GM12878 (cell line): ENCODE data around the gene CACNA1D. TPM values are rescaled to one million over a fixed set of nuclear protein-coding genes. Genes with fewer than 3 reads are reported as not detected.

Experiments
- ATAC-seq: fragments of 200-7000 bp; cut with Tn5 transposase; 3 replicates; pipeline ENCODE4 v1.9.1; 2020; ENCODE audit warnings: mild to moderate bottlenecking, moderate library complexity
- BruUV-seq: library from RNA; stranded (reverse); fragments of 400-500 nt; replicated peaks from 2 replicates; lab custom pipeline; 2021; lab: Mats Ljungman, UMichigan
- CTCF ChIA-PET: fragments of 300-600 bp; sonication (Branson Sonifier 250); formaldehyde crosslinking; extraction: SDS; loops from one replicate; lab custom pipeline; 2021; ENCODE audit warnings: inconsistent platforms; lab: Yijun Ruan, JAX
- POLR2A ChIA-PET: fragments of 350-600 bp; formaldehyde crosslinking; extraction: SDS; loops from one replicate; lab custom pipeline; 2021; ENCODE audit warnings: inconsistent platforms; lab: Charles Lee
- RAD21 ChIA-PET: fragments of 300-600 bp; sonication (Branson Sonifier 250); formaldehyde crosslinking; loops from one replicate; lab custom pipeline; 2023; ENCODE audit warnings: antibody characterized with exemption; ENCODE audit not compliant: unreplicated experiment; lab: Charles Lee
- SMC1A ChIA-PET: fragments of 300-600 bp; sonication (Branson Sonifier 250); formaldehyde crosslinking; loops from one replicate; lab custom pipeline; 2023; ENCODE audit not compliant: unreplicated experiment, uncharacterized antibody; lab: Charles Lee
- DNase-seq: peaks from one replicate; pipeline ENCODE4 v3.0.0-alpha.2; 2011; ENCODE audit warnings: low read depth, low spot score
- FAIRE-seq: peaks from 3 replicates; lab custom pipeline; 2011; peaks lifted over from hg19 to GRCh38; lab: Jason Lieb, UNC
- H2AFZ ChIP-seq: 2 replicates; pipeline ENCODE4 v1.6.0; 2011; ENCODE audit warnings: low read depth, low read length, control low read depth; ENCODE audit not compliant: control insufficient read depth
- H3K27ac ChIP-seq: 2 replicates; pipeline ENCODE4 v1.5.1; 2011; ENCODE audit warnings: control low read depth; ENCODE audit not compliant: control insufficient read depth, insufficient read depth
- H3K27me3 ChIP-seq, 2 experiments: replicated peaks in 1 of 2; 2 replicates each; pipeline versions ENCODE4 v1.6.0 to v1.6.1; 2011; ENCODE audit warnings: low read length in 1 of 2; ENCODE audit not compliant: control insufficient read depth in 2 of 2, insufficient read depth in 2 of 2
- H3K36me3 ChIP-seq, 2 experiments: 2 replicates each; pipeline ENCODE4 v1.5.1; 2011; ENCODE audit warnings: low read length in 1 of 2; ENCODE audit not compliant: control insufficient read depth in 2 of 2, insufficient read depth in 2 of 2
- H3K4me1 ChIP-seq: 2 replicates; pipeline ENCODE4 v1.6.1; 2011; ENCODE audit warnings: mild to moderate bottlenecking, low read length, moderate library complexity, mixed read lengths; ENCODE audit not compliant: control insufficient read depth, insufficient read depth
- H3K4me2 ChIP-seq: 2 replicates; pipeline ENCODE4 v1.6.0; 2011; ENCODE audit warnings: control low read depth; ENCODE audit not compliant: control insufficient read depth, insufficient read depth
- H3K4me3 ChIP-seq: fragments of 200-600 bp; sonication (generic); 2 replicates; pipeline ENCODE4 v1.5.1; 2016
- H3K79me2 ChIP-seq: 2 replicates; pipeline ENCODE4 v1.6.0; 2011; ENCODE audit warnings: low read length; ENCODE audit not compliant: control insufficient read depth, insufficient read depth
- H3K9ac ChIP-seq: 2 replicates; pipeline ENCODE4 v1.8.0; 2011; ENCODE audit warnings: low read length, control low read depth, mixed read lengths; ENCODE audit not compliant: control insufficient read depth, insufficient read depth
- H3K9me3 ChIP-seq: replicated peaks from 3 replicates; pipeline ENCODE4 v1.5.1; 2011; ENCODE audit warnings: mild to moderate bottlenecking, low read length; ENCODE audit not compliant: control insufficient read depth, insufficient read depth
- H4K20me1 ChIP-seq: 2 replicates; pipeline ENCODE4 v1.6.0; 2011; ENCODE audit not compliant: control insufficient read depth, insufficient read depth
- BMI1 ChIP-seq: fragments of 450-650 bp; IDR thresholded peaks from 2 replicates; pipeline ENCODE4 v1.6.1; 2016; ENCODE audit warnings: mild to moderate bottlenecking, moderate library complexity, borderline replicate concordance
- CREM ChIP-seq: IDR thresholded peaks from 2 replicates; pipeline ENCODE4 v1.6.1; 2014; ENCODE audit warnings: antibody characterized with exemption, low read depth
- CUX1 ChIP-seq: IDR thresholded peaks from 2 replicates; pipeline ENCODE4 v1.6.1; 2012; ENCODE audit warnings: improper control_type of control experiment, low read depth, low read length; ENCODE audit not compliant: insufficient replicate concordance
- EP300 ChIP-seq, 2 experiments: fragments of 150-350 bp in 1 of 2; IDR thresholded peaks; 2 replicates each; pipeline ENCODE4 v1.6.1; 2011 to 2012; ENCODE audit warnings: low read depth in 2 of 2, low read length in 2 of 2, borderline replicate concordance in 1 of 2, improper control_type of control experiment in 1 of 2, inconsistent platforms in 1 of 2; ENCODE audit not compliant: control insufficient read depth in 1 of 2
- IKZF2 ChIP-seq, 2 experiments: fragments of 450-650 bp; IDR thresholded peaks; 2 replicates each; pipeline ENCODE4 v1.6.1; 2017; ENCODE audit warnings: mild to moderate bottlenecking in 2 of 2, moderate library complexity in 2 of 2
- MEF2B ChIP-seq: fragments of 450-650 bp; IDR thresholded peaks from 2 replicates; pipeline ENCODE4 v1.6.1; 2018; ENCODE audit warnings: mild to moderate bottlenecking, moderate library complexity; ENCODE audit not compliant: partially characterized antibody, poor library complexity, severe bottlenecking
- NFYB ChIP-seq: IDR thresholded peaks from 2 replicates; pipeline ENCODE4 v1.6.1; 2011; ENCODE audit warnings: low read depth, mild to moderate bottlenecking, low read length, improper control_type of control experiment, moderate library complexity; ENCODE audit not compliant: insufficient read depth
- NR2C1 ChIP-seq: fragments of 450-650 bp; IDR thresholded peaks from 2 replicates; pipeline ENCODE4 v1.6.1; 2017; ENCODE audit warnings: antibody characterized with exemption, mild to moderate bottlenecking, moderate library complexity
- NRF1 ChIP-seq: conservative IDR thresholded peaks from 2 replicates; pipeline ENCODE4 v1.6.1; 2011; ENCODE audit warnings: mild to moderate bottlenecking, low read depth, low read length, improper control_type of control experiment
- PML ChIP-seq: IDR thresholded peaks from 2 replicates; pipeline ENCODE4 v1.6.1; 2012; ENCODE audit warnings: low read length, inconsistent platforms
- POLR2A ChIP-seq: IDR thresholded peaks from 2 replicates; pipeline ENCODE4 v1.6.1; 2011; ENCODE audit warnings: low read depth, mild to moderate bottlenecking, low read length
- RAD51 ChIP-seq: fragments of 450-650 bp; IDR thresholded peaks from 2 replicates; pipeline ENCODE4 v1.6.1; 2016; ENCODE audit warnings: moderate library complexity, mild to moderate bottlenecking, inconsistent platforms
- WGBS: methylation state at CpG from one replicate; pipeline ENCODE4 v1.1.6; 2016; ENCODE audit warnings: low lambda C conversion rate; ENCODE audit not compliant: insufficient replicate concordance, insufficient coverage; ENCODE audit errors: missing lambda C conversion rate; 5-methylcytosine and 5-hydroxymethylcytosine counted together
- in situ Hi-C: fragments of 300-500 bp; cut with MboI; formaldehyde crosslinking; loops from 9 replicates; pipeline ENCODE4 v1.14.3; 2018; ENCODE audit warnings: mixed read lengths
- intact Hi-C: fragments of 100-400 bp; cut with micrococcal nuclease; formaldehyde crosslinking; loops from one replicate; pipeline ENCODE4 v1.14.2; 2022; ENCODE audit not compliant: unreplicated experiment
- polyA plus RNA-seq, 11 experiments: library from polyadenylated mRNA; depleted of rRNA in 4 of 11; unstranded in 6 of 11; stranded (reverse) in 5 of 11; fragments of >200 nt; fragmentation: Nextera tagmentation in 4 of 11; fragmentation: Illumina TruSeq in 1 of 11; extraction: Ambion mirVana in 4 of 11; extraction: Trizol in 1 of 11; gene quantifications; 1 replicate in 1 of 11; 2 replicates in 10 of 11; pipeline versions ENCODE4 v1.2.1 to v1.2.3, GENCODE V29; 2011 to 2016; ENCODE audit warnings: inconsistent platforms in 2 of 11, missing spikeins in 2 of 11, low read depth in 1 of 11
- total RNA-seq, 4 experiments: library from RNA; depleted of rRNA in 3 of 4; stranded (reverse); fragments of >200 nt in 3 of 4; fragmentation: Illumina TruSeq in 1 of 4; extraction: Trizol in 1 of 4; gene quantifications; 2 replicates each; pipeline versions ENCODE4 v1.2.1 to v1.2.3, GENCODE V29; 2013 to 2021
- TF ChIP-seq, protein P1 (sequence below): fragments of 450-650 bp; formaldehyde crosslinking; IDR thresholded peaks from 2 replicates; pipeline ENCODE4 v1.4.0; 2022; ENCODE audit warnings: mild to moderate bottlenecking, moderate library complexity

CACNA1D gene
- total and polyA plus RNA-seq, 10 of the 15 experiments (the other 5 are each of a cell fraction or from before 2014, with no cell fraction given): 0.21 to 24.4 (median 1.6) TPM

DNA sequence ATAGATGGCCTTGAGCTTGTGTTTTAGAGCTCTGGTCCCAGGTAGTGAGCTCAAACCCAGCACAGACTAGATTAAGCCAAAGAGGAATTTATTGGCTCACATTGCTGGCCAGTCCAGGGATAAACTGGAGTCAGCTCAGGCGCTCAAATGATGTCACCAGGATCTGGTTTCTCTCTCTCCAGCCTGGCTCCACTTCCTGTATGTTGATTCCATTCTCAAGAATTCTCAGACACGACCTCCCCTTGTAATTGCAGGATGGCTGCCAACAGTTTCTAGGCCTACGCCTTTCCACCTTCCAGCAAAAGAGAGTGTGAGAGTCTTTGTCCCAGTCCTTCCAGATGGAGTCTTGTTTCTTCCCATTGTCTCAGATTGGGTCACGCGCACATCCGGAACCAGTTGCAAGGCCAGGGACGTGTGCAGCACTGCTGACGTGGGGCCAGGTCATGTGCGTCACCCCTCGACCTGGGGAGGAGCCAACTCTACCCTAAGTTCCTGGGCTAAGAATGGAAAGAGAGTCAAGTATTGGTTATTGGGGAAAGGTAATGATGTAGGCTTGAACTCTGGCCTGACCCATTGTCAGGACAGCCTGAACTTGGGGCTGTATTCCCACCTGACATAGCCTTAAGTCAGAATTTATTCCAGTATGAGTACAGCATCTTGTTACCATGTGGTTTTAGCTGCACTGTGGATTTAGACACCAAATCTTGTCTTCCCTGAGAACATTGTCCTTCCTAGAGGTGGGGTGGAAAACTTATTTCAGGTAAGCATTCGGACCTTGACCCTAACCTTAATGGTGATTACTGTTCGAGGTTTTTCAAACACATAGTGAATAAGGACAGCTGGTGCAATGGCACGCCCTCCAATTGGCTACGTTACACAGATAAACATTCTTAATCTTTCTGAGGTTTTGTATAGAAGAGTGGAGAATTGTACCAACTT, 31.6 kb downstream of the CACNA1D start:
- WGBS: 33% methylated on average over 14 of the region's 14 CpGs
- Histone ChIP-seq H3K4me1 (no peaks in the 10 kb centered on the region), H3K79me2 (no peaks in the 10 kb centered on the region), H3K9ac (no peak overlapping the region), H3K9me3 (no peaks in the 10 kb centered on the region), H3K27ac (no peak overlapping the region), H3K36me3 (no peaks in the 10 kb centered on the region), H4K20me1 (no peaks in the 10 kb centered on the region), H3K4me3 (no peak overlapping the region), H3K4me2 (no peak overlapping the region), H3K27me3 (no peaks in the 10 kb centered on the region; a peak in 2 of 4 replicates), H2AFZ (no peak overlapping the region)
- in situ Hi-C loops (no loop called here), intact Hi-C loops (no loop called here)
- ChIA-PET CTCF (interaction anchor here (0.8 to 3.3 kb wide), 3 partner anchors 13 to 184 kb away, joined by 4 to 13 read pairs (median 4); no protein-coding TSS in a partner anchor), RAD21 (no interaction called here), POLR2A (no interaction called here), SMC1A (interaction anchor here (0.5 to 4.0 kb wide), 2 partner anchors 12 to 1999 kb away, joined by 3 to 13 read pairs; no protein-coding TSS in a partner anchor)
- FAIRE-seq (no peak), ATAC-seq (no peak), DNase-seq (no peak)
- TF ChIP-seq NFYB (no peak), POLR2A (no peak), PML (no peak), IKZF2 (IDR thresholded peaks at IDR 0.05) (no peak), CUX1 (no peak), NRF1 (no peak), EP300 (IDR thresholded peaks at IDR 0.05; ENCODE audit: borderline replicate concordance in 1 of 2, control insufficient read depth in 1 of 2, low read depth in 2 of 2, low read length in 2 of 2) (no peak), BMI1 (no peak), NR2C1 (no peak), MEF2B (no peak), RAD51 (no peak), CREM (no peak)
- TF ChIP-seq, protein P1, sequence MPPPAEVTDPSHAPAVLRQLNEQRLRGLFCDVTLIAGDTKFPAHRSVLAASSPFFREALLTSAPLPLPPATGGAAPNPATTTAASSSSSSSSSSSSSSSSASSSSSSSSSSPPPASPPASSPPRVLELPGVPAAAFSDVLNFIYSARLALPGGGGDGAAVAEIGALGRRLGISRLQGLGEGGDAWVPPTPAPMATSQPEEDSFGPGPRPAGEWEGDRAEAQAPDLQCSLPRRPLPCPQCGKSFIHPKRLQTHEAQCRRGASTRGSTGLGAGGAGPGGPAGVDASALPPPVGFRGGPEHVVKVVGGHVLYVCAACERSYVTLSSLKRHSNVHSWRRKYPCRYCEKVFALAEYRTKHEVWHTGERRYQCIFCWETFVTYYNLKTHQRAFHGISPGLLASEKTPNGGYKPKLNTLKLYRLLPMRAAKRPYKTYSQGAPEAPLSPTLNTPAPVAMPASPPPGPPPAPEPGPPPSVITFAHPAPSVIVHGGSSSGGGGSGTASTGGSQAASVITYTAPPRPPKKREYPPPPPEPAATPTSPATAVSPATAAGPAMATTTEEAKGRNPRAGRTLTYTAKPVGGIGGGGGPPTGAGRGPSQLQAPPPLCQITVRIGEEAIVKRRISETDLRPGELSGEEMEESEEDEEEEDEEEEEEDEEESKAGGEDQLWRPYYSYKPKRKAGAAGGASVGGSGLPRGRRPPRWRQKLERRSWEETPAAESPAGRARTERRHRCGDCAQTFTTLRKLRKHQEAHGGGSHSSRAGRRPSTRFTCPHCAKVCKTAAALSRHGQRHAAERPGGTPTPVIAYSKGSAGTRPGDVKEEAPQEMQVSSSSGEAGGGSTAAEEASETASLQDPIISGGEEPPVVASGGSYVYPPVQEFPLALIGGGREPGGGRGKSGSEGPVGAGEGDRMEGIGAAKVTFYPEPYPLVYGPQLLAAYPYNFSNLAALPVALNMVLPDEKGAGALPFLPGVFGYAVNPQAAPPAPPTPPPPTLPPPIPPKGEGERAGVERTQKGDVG (CRISPR knock-in tag): no peak
- no TSS peak for BruUV-seq
